Right hindlimb (tissue), 1 donor: ENCODE measurements around the gene PEX5L.

ENCODE experiments used
- DNase-seq: peaks from one replicate; pipeline ENCODE4 v3.0.0-alpha.2; 2018

The PEX5L gene

DNA sequence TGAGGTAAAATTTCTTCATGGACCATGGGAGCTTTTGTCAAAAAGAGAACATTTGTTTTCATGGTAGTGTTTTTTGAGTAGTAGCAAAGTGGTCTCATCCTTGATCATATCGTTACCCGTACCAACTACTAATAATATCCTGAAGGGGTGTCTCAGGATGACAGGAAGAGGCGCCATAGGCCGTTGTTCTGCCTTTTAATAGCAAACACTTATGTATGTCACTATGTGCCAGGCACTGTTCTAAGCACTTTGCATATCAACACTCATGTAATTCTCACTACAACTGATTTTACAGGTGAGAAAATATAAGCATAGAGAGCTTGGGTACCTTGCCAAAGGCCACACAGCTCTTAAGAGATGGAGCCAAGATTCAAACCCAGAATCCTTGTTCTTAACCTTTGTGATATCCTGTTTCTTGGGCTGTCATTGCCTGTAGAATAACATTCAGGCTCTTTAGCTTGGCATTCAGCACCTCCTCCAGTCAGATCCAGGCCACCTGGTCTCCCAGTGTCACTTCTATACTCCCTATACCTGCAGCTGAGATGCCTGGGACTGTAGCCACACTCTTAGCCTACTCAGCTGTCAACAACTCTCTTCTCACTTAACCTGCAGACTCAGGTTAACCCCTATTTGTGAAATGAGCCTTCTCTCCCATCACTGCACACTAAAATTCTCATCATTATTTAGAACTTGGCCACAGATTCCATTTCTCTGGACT is 270.2 kb downstream of the PEX5L start:
- DNase-seq = no peak

DNA sequence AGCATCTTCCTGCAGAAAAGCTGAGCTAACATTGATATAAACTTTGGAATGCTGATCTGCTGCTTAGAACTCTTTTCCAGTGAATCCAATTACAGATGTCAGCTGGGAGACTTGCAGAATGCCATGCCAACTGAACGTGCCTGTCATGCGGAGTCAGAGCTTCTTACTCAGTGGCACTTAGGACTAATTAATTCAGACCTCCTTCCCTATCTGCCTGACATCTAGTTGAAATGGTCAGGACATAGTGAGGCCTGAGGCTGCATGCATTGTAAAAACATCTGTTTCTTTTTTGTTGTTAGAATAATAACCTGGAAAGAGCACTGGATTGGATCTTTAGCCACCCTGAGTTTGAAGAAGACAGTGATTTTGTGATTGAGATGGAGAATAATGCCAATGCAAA is 271.3 kb downstream of the PEX5L start:
- no peak for DNase-seq

GRCh38 chr3:179760944-179761343 is 275.8 kb downstream of the PEX5L start:
- no peak for DNase-seq

DNA sequence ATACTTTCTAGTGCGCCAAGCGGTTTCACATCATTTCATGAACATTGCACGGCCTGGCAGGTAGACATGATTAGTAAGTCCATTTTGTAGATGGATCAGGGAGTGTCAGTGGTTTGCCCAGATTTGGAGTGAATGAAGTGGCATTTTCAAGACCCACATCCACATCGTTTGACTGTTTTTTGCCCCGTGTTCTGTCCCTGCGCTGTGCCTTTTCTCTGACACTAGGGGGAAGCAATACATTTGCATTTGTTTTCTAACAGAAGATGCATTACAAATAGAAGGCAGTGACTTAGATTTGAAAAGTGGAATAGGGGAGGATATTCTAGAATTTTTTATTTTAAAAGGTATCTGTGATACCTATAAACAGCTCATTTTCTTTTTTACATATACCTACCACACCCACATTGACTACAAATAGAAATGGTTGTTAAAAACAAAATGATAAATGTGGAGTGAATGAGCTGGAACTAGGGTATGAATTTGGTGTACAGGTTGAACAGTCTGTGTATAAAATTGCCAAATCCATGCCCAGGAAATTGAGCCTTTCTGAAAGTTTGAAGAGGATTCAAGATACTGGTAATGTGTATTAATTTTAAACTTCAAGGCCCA is 285.9 kb downstream of the PEX5L start:
- no peak for DNase-seq

GRCh38 chr3:179745716-179746115 is 291.0 kb downstream of the PEX5L start:
- no peak for DNase-seq

DNA sequence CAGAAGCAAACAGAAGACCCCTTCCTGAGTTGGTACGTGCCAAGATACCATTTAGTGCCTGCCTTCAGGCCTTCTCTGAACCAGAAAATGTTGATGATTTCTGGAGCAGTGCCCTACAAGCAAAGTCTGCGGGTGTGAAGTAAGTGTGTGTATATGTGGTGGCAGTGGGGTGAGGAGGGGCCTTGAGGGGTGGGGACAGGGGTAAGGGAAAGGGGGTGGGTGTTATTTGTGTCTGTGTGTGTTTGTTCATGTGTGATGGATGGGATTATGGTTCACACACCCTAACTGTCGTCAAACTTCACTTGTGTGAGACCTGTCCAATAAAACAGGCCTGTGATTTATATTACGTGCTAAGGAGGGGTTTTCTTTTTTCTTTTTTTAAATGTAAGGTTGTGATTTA is 291.7 kb downstream of the PEX5L start:
- DNase-seq = no peak
